Right lobe of liver (tissue), 4 donors: ENCODE data around the gene KRTAP4-2.

Experiments
- CTCF ChIP-seq, 4 donors: fragments of 200-600 bp in 3 of 4; fragments of 450-650 bp in 1 of 4; IDR thresholded peaks; one replicate each; pipeline versions ENCODE4 v1.5.1 to v1.8.0; 2016 to 2022; ENCODE audit warnings: antibody characterized with exemption in 4 of 4, mild to moderate bottlenecking in 2 of 4
- POLR2A ChIP-seq: fragments of 450-650 bp; IDR thresholded peaks from one replicate; pipeline ENCODE4 v1.6.1; 2017; ENCODE audit warnings: antibody characterized with exemption, mild to moderate bottlenecking
- donor health status: DM: no; HTN: no; CAD: no.
- donor health status: DM: no; HTN: no; CAD: no.
- donor health status: DM: no; HTN: yes; CAD: no.

- TF ChIP-seq CTCF (IDR thresholded peaks at IDR 0.05), result no peak
- no peak for TF ChIP-seq POLR2A
Observed at GRCh38 chr17:41211845-41212466, 33.9 kb upstream of the KRTAP4-2 start.
